ENCODE measurements around the gene SCN4B.

Gene SCN4B

DNA sequence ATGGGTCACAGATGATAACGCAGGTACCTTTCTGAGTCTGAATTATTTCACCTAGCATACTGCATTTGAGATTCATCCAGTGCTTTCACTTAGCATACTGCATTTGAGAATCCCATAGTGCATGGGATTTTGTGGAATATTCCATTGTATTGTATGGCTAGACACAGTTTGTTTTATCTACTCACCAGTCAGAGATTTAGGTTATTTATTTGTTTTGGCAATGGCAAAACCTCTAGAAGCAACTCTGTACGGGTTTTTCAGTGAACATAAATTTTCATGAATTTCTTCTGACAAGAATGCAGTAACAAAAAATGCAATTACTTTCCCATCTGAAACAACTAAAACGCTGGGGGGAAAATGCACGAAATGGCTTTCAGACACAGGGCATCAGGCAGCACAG is 24.3 kb downstream of the SCN4B start:
- no peak for DNase-seq

DNA sequence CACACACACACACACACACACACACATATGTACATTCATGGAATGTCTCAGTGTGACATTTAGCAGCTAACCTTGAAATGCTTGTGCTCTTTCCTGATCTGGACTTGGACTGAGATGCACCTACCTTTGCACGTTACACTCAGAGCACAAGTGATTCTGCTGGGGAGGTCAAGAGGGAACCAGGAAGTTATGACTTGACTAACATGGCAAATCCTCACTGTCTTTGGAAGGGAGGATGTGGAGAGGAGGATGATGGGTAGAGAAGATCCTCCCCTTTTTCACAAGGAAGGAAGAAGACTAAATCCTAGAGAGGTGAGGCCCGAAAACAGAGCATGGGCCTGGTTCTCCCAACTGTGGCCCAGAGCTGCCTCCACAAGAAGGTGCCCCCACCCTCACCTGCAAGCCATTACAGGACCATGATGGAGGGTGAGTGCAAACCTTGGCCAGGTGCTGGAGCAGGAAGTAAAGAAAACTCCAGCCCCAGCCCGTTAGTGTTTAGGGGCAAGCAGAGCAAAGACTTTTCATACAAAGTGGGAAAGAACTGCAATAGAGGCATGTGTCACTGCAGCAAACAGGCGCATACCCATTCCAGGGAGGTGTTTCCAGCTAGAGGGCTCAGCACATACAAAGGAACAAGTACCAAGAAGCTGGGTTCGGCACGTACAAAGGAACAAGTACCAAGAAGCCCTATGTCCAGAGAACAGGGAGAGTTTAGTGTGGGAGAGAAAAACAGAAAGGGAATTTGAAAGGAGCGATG is 26.4 kb downstream of the SCN4B start:
- no peak for DNase-seq

DNA sequence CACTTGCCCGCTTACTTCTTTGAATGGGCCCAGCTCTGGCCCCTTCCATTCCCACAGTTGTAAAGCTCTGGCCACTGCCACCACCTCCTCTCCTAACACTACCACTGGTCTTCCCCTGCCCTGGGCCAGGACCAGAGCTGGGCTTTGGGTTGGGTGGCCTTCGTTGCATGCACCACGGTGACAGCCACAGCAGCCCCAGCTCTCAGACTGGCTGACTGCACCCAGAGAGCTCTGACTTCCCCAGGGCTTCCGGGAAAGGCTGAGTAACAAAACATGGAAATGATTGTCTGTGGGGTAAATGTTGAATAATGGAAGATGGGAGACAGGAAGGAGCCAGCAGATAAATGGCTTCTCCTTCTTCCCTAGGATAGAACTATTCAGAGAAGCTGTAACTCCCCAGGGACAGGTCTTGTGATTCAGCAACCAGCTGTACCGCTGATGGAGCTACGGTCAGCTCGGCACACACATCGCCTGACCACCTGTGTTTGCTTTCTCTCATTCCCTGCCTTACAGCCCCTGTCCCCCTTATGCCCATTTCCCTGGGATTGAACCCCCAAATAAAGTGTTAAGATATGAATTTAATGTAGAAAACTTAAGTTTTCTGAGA is 27.6 kb downstream of the SCN4B start:
- no peak for DNase-seq

DNA sequence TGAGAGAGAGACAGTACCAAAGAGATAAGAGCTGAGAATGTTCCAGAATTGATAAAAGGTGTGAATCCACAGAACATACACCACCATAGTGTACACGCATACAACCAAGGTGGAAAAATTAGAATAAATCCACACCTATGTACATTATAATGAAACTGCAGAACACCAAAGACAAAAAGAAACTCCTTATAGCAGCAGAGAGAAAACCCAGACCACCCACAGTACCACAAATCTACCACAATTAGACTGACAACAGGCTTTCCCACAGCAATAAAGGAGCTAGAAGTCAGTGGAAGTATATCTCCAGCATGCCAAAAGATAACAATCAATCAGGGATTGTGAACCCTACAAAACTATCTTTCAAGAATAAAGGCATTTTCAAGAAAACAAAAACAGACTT is 31.8 kb downstream of the SCN4B start:
- DNase-seq: no peak

DNA sequence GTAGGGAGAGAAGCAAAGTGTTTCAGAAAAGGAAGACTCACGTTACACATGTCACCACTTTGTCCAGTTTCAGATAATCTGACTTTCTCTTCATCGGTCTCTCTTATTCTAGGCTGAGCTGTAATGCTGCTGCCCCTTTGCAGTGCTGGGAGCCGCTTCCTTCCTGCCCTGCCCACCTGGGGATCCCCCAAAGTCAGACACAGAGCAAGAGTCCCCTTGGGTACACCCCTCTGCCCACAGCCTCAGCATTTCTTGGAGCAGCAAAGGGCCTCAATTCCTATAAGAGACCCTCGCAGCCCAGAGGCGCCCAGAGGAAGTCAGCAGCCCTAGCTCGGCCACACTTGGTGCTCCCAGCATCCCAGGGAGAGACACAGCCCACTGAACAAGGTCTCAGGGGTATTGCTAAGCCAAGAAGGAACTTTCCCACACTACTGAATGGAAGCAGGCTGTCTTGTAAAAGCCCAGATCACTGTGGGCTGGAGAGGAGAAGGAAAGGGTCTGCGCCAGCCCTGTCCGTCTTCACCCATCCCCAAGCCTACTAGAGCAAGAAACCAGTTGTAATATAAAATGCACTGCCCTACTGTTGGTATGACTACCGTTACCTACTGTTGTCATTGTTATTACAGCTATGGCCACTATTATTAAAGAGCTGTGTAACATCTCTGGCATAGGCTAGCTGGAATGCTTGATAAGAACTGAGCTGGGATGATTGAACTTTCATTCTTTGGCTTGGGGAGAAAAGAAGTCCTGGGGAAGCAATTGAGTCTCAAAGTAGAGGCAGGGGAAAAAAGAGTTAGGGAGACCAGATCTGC is 34.6 kb downstream of the SCN4B start:
- DNase-seq: no peak

DNA sequence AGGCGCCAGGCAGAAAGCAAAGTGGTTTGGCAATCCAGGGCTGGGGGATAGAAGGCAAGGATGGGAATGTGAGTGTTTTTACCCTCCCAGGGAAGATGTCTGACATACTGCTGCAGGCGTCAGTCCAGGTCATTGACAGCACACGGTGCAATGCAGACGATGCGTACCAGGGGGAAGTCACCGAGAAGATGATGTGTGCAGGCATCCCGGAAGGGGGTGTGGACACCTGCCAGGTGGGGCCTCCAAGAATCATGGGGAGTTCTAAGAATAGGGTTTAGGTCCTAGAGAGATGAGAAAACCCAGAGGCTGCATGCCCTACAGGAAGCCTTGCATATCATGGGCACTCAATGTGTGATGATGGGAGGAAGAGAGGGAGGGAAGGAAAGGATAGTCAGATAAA is 37.6 kb downstream of the SCN4B start:
- DNase-seq: no peak

DNA sequence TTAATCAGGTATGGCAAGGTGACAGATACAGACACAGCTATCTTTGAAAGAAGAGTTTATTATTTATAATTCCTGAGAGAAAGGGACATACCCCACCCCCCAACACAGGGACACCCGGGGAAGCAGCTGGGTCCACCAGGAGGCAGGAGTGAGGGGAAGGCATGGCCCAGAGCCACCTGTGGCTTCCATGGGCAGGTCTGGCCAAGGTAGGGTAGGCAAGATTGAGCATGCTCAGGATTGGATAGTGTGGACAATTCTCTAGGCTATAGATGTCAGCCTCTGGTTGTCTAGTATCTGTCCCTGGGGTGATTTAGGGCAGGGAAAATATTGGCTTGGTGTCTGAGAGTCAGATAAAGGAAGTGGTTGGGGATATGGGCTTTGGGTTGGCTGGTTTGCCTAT is 38.4 kb downstream of the SCN4B start:
- no peak for DNase-seq

DNA sequence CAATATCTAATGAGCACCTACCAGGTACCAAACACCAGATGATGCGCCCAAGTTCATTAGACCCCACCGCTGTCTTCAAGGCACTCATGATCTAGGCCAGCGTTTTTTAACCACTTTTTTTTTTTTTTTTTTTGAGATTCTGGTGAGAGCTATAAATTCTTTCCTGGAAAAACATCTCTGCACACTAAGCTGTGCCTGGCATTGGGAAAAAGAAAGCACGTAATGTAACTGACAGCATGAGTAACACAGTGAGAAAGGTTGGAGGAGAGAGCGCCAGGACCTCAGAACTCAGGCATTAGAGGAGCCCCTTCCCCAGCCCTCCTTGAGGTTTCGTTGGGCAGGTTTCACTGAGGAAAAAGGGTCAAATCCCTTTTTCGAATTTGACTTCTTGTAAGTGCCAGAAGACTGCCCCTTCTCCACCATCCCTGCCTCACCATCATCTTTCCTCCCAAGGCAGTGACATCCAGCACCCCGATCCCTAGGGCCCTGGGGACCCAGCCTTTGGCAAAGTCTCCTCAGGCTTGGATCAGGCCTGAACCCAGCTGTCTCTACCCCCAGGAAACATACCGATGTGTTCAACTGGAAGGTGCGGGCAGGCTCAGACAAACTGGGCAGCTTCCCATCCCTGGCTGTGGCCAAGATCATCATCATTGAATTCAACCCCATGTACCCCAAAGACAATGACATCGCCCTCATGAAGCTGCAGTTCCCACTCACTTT is 39.8 kb downstream of the SCN4B start:
- DNase-seq: no peak

DNA sequence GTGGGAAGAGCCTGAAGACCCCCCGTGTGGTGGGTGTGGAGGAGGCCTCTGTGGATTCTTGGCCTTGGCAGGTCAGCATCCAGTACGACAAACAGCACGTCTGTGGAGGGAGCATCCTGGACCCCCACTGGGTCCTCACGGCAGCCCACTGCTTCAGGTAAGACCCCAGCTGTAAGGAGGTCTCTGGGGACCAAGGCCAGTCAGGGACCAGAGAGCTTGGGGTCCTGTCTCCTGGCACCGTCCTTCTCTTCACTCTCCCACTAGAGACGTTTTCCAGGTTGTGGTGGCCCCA is 40.9 kb downstream of the SCN4B start:
- no peak for DNase-seq

DNA sequence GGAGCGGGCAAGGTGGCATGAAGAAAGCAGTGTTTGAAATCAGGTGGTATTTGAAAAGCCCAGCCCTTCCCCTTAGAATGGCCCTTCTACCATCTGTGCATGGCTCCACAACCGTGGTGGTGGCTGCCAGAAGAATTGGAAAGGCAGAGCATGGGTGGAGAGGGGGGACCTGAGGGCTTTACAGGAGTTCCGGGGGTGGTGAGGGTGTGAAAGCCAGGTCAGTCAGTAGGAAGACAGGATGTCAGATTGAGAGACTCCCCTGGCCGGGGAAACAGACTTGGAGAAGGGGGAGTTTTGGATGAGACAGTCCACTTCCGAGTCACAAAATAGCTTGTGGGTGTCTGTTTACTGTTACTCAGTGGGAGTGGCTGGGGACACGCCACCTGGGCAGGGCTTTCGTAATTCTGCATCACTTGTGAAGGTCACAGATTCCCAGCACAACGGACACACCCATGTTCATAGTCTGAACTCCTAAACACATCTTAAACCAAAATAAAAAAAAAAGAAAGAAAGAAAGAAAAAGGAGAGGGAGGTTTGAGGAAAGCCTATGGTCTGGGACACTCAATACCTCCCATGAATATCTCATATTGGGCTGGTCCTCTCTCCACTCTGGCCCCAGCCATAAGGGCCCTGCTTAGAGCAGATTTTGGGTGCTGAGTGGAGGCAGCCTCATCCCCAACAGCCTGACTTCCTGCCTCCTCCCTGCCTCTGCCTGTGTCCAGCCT is 41.4 kb downstream of the SCN4B start:
- no peak for DNase-seq

DNA sequence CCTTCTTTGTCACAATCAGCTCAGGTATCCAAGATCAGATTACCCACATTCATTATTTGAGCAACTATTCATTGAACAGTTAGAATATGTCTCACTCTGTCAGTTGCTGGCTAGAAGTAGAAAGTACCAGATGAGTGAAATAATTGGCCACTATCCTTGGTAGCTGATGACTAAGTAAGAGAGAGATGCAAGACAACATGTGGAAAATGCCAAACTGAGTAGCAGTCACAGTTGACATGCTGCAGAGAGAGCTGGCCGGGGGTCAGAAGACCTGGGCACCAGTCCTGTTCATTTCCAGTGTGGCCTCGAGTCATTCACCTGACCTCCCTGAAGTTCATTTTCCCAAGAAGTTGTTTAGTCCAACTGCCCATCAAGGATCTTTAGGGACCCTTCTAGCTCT is 43.4 kb downstream of the SCN4B start:
- DNase-seq: no peak

DNA sequence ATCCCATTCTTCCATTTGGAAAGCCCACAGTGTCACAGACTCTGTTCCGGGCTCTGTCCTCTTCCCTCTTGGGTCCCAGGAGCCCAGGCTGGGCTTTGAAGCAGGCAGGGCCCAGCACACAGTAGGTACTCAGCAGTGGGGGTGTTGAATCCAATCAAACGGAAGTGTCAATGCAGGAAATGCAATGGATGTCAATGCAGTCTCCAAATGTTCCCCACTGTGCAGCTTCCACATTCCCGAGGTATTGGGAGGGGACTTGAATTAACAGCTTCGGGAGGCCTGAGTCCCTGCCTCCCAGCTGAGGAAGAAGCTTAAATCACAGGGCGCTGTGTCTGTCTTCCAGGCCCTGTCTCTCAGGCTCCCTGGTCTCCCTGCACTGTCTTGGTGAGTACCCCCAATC is 44.1 kb downstream of the SCN4B start:
- no peak for DNase-seq

DNA sequence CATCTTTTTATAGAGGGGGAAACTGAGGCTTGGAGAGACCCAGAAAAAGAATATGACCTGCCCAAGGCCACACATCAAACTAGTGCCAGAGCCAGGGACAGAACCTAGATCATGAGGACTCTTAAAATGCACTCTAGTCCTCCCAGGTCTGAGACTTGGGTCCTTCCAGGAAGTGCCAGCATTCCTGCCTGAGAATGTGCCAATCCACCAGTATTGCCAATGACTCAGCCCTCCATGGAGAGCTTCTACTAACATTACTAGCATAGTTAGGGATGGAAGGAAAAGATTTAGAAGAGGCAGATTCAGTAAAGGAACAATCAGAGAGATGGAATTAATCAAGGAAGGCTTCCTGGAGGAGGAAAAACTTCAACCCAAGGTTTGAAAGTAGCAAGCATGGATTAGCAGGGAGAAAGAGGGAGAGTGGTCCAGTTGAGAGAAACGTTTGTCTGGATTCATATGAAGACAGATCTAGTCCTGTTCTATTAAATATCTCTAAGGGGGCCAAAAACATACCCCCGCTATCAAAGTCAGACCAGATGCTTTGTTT is 45.8 kb downstream of the SCN4B start:
- DNase-seq: no peak

DNA sequence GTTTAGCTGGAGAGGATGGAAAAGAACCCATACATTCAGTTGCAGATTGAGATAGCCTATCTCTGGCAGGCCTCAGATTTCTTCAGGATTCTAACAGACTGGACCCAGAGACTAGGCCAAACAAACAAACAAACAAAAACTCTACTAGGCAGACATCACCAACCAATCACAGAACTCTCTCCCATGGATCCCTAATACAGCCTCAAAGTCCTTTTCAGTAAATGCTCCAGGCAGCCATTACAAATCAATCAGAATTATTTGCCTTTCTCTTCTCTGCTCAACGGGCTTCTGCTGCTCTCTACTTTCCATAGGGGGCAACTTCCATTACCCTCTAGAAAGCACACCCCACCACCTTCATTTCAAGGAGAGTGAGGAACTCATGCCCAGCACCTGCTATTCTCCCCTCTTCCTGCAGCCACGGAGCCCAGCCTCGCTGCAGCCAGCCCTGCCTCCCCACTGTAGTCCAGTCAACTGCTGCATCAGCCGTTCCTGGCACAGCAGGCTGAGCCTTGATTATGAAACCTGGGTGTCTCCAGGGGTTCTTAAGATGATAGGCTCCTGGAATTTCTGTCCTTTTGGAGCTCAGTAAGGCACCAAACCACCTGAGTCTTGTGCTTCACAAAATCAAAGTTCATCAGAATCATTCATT is 46.8 kb downstream of the SCN4B start:
- no peak for DNase-seq

DNA sequence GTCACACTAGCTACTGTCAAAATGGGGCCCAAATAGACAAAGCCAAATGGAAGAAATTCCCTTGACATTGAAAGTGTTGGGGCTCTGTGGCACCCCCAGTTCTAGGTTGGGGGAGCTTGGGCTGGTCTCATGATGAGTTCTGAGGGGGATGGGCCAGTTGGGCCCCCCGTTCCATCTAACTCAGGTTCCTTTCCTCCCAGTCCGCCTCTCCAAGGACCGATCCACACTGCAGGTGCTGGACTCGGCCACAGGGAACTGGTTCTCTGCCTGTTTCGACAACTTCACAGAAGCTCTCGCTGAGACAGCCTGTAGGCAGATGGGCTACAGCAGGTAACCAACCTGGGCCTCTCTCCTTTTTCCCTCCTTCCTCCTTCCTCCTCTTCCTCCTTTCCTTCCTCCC is 48.1 kb downstream of the SCN4B start:
- no peak for DNase-seq

DNA sequence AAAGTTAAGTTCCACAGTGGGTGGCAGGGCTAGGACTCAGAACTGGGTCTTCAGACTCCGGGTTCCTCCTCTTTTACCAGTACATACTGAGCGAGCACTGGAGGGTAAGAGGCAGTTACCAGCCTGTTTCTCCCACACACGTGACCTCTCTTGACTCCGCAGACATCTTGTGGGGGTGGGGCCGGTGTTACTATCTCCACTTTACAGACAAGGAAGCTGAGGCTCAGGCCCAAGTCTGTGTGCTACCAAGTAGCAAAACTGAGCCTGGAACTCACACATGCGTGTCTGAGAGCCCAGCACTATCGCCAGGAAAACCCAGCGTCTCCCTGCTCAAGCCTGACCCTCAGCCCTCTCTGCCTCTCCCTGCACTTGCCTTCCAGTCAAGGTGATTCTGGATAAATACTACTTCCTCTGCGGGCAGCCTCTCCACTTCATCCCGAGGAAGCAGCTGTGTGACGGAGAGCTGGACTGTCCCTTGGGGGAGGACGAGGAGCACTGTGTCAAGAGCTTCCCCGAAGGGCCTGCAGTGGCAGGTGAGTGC is 49.8 kb downstream of the SCN4B start:
- no peak for DNase-seq

DNA sequence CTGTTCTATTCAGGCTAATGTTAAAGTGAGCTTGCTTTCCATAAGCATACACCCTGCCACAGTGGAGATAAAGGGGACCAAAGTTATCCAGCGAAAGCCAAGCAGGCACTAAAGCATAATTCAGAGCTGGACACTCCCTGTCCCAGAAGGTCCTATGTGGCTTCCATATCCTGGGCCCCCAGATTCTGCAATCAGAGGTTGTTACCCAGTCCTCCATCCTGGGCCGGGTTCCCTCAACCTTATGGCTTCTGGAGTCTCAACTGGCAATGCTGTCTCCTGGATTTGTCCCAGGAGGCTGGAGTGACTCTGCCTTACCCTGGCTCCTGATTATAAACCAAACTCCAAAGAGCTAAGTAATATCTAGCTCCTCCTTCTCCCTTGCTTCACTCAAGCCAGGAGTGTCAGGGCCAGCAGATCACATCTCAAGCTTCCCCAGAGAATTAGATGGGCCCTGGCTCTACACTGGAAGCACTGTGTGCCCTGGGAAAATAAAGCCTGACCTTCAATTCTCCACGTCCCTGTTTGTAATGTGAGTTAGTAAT is 51.9 kb downstream of the SCN4B start:
- DNase-seq: no peak

DNA sequence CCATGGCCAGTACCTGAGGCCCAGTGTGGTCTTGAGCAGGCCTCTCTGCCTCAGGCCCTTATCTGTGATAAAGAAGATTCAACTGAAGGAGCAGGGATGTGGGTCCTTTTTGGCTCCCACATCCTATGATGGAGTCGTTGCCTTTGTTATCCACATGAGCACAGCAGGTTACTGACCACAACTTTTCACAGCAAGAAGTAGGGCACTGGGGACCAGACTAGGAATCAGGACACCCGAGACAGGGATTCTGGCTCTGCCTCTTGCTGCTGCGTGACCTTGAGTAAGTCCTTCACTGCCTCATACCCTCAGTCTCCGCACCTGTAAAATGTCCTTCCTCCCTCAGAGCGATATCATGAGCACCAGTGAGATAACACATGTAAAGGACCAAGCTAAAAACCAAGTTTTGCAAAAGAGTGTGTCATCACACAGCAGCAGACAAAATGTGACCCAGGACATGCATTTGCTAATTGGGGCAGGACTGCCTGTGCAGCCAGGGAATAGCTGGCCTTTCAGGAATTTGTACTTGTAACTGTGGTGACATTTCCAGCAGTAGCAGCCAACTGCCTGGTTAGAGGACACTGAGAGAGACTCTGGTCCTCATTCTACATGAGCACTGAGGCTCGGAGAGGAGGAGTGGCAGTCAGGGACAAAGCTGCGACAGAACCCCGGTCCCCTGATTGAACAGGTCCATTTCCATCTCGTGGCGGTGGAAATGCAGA is 52.6 kb downstream of the SCN4B start:
- no peak for DNase-seq

DNA sequence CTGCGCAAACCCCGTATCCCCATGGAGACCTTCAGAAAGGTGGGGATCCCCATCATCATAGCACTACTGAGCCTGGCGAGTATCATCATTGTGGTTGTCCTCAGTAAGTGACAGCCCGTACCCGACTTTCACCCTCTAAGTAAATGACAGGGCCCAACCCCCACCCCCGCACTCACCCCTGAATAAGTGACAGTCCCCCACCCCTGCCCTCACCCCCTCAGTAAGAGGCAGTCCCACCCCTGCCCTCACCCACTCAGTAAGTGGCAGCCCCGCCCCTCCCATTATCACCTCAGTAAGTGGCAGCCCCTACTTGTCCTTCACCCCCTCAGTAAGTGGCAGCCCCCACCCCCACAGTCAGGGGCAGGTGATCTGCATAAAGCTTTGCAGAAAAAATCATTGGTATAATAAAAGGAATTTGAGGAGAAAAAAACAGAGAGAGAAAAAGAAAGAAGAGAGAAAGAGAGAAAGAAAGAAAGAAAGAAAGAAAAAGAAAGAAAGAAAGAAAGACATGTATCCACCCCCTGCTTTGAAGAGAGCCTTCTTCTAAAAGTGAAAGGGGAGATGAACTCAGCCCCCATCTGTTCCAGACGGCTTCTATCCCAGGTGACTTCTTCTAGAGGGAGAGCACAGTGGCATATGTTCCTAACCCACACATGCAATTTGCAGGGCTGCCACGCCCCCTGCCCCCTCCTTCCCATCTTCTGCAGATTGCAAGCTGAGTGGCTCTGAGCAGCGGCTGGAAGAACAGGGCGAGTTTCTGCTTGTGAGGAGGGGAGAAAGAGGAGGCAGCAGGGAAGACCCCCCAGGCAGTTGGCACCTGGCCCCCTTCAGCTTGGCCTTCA is 53.4 kb downstream of the SCN4B start:
- peak; percentile 84 for DNase-seq

DNA sequence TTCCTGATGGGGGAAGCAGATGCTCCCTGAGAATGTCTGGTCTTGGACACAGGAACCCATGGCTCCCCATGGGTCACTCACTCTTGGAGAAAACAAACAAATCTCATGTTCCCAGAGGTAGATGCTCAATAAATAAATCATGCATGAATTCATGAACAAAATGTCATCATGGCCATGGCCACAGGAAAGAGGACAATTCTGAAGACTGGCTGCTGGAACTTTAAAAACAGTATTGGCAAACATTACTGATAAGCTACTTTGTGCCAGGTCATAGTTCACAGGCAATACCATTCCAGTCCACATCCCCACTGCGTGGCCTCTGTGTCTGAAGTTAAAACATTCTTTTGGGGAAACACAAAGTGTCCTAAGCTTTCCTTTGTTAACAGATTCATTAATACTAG is 56.7 kb downstream of the SCN4B start:
- DNase-seq: no peak
